Measurements from ENCODE around the gene ROR1. TPM values are rescaled to one million over a fixed set of nuclear protein-coding genes. Genes with fewer than 3 reads are reported as not detected.

The ROR1 gene
- total and polyA plus RNA-seq, 2 of the 13 experiments (the other 11 are each of a cell fraction or from before 2014, with no cell fraction given), result 0.58 to 2.3 TPM

GRCh38 chr1:63982201-63982600 is 208.4 kb downstream of the ROR1 start:
- intact Hi-C loops (cut with micrococcal nuclease; ENCODE audit: unreplicated experiment), result no loop called here
- DNase-seq (ENCODE audit: low spot score) (no peak), ATAC-seq (no peak), FAIRE-seq (no peak)
- no TSS peak for BruUV-seq (replicated peaks)
- H3K9ac ChIP-seq (ENCODE audit: insufficient read depth, low read depth, low read length), result no peak overlapping the region
- H3K4me2 ChIP-seq (ENCODE audit: low read depth, low read length), result no peak overlapping the region
- no peaks in the 10 kb centered on the region for H3K27me3 ChIP-seq (ENCODE audit: control insufficient read depth in 1 of 2, insufficient read depth in 2 of 2, low read length in 2 of 2)
- no peak overlapping the region for H3K27ac ChIP-seq (ENCODE audit: extremely low read length, insufficient read depth, low read length)
- in situ Hi-C loops (cut with HindIII; ENCODE audit: extremely low pct_ligation_motif_present, low pct_unique_long_range_greater_than_20kb), result no loop called here
- ChIA-PET POLR2A (no interaction called here), CTCF (ENCODE audit: low intra/inter-chr PET ratio, low total read pairs) (no interaction called here)
- H3K4me3 ChIP-seq (replicated peaks in 1 of 3; ENCODE audit: insufficient read depth in 1 of 3, low read depth in 2 of 3, low read length in 3 of 3), result no peak overlapping the region
- H3K79me2 ChIP-seq (ENCODE audit: insufficient read depth, low read length), result no peaks in the 10 kb centered on the region
- H3K9me3 ChIP-seq (ENCODE audit: low read length), result no peaks in the 10 kb centered on the region
- H3K36me3 ChIP-seq (replicated peaks in 1 of 2; ENCODE audit: control insufficient read depth in 1 of 2, insufficient read depth in 2 of 2, low read length in 2 of 2), result no peaks in the 10 kb centered on the region
- H2AFZ ChIP-seq (ENCODE audit: low read length), result no peak overlapping the region
- no peaks in the 10 kb centered on the region for H4K20me1 ChIP-seq (ENCODE audit: insufficient read depth, low read length)
- TF ChIP-seq ZFX (CRISPR knock-in tag; IDR thresholded peaks at IDR 0.05; ENCODE audit: low read depth), result no peak
- TF ChIP-seq SOX5 (CRISPR knock-in tag; IDR thresholded peaks at IDR 0.05; ENCODE audit: borderline replicate concordance), result no peak
- TF ChIP-seq GLMP (CRISPR knock-in tag; IDR thresholded peaks at IDR 0.05; ENCODE audit: borderline replicate concordance), result no peak
- no peak for TF ChIP-seq ZNF232 (CRISPR knock-in tag; IDR thresholded peaks at IDR 0.05; ENCODE audit: borderline replicate concordance)
- TF ChIP-seq ZBTB44 (CRISPR knock-in tag; IDR thresholded peaks at IDR 0.05), result no peak
- TF ChIP-seq SYNCRIP (IDR thresholded peaks at IDR 0.05; ENCODE audit: insufficient read depth, low read depth, low read length), result no peak
- no peak for TF ChIP-seq GPN1 (CRISPR knock-in tag; IDR thresholded peaks at IDR 0.05; ENCODE audit: borderline replicate concordance)
- TF ChIP-seq ZNF282 (IDR thresholded peaks at IDR 0.05; ENCODE audit: partially characterized antibody), result no peak
- no peak for TF ChIP-seq PRDM4 (CRISPR knock-in tag; IDR thresholded peaks at IDR 0.05; ENCODE audit: borderline replicate concordance)
- no peak for TF ChIP-seq ZNF543 (CRISPR knock-in tag; IDR thresholded peaks at IDR 0.05)
- TF ChIP-seq ZNF83 (CRISPR knock-in tag; IDR thresholded peaks at IDR 0.05; ENCODE audit: borderline replicate concordance), result no peak
- WGBS (ENCODE audit: low lambda C conversion rate), result 52% methylated on average over 3 of the region's 3 CpGs
- H3K4me1 ChIP-seq (ENCODE audit: insufficient read depth, low read length), result no peaks in the 10 kb centered on the region

Data from HepG2 (cell line).